ENCODE measurements around the gene PRR15.

DNA sequence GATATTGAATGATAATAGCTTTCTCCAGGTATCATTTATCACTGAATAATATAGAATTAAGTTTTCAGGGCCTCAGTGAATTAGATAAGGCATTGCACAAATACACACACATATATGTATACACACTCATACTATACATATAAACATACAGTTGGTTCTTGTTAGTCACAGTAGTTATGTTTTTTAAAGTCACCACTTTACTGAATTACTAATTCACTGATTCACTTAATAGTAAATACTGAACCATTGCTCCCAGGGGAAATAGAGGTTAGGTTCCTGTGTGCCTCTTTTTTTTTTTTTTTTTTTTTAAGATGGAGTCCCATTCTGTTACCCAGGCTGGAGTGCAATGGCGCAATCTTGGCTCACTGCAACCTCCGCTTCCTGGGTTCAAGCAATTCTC lies 33.6 kb downstream of the PRR15 start:
- TF ChIP-seq, protein P1, sequence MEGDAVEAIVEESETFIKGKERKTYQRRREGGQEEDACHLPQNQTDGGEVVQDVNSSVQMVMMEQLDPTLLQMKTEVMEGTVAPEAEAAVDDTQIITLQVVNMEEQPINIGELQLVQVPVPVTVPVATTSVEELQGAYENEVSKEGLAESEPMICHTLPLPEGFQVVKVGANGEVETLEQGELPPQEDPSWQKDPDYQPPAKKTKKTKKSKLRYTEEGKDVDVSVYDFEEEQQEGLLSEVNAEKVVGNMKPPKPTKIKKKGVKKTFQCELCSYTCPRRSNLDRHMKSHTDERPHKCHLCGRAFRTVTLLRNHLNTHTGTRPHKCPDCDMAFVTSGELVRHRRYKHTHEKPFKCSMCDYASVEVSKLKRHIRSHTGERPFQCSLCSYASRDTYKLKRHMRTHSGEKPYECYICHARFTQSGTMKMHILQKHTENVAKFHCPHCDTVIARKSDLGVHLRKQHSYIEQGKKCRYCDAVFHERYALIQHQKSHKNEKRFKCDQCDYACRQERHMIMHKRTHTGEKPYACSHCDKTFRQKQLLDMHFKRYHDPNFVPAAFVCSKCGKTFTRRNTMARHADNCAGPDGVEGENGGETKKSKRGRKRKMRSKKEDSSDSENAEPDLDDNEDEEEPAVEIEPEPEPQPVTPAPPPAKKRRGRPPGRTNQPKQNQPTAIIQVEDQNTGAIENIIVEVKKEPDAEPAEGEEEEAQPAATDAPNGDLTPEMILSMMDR (IDR thresholded peaks at IDR 0.05): no peak
- TF ChIP-seq POLR2A (IDR thresholded peaks at IDR 0.05): no peak
